ENCODE measurements around the gene LRIG2.
A peak's percentile ranks its signal among the peaks of the same experiment; 100 is the strongest.

Gene LRIG2

GRCh38 chr1:113138778-113139177 is 65.8 kb downstream of the LRIG2 start:
- no peaks in the 10 kb centered on the region for H3K9me3 ChIP-seq (ENCODE audit: insufficient read depth, low read length, severe bottlenecking)
- no peaks in the 10 kb centered on the region for H3K27me3 ChIP-seq (ENCODE audit: insufficient read depth, low read length, poor library complexity)
- H3K9ac ChIP-seq (ENCODE audit: low read depth, low read length), result no peak overlapping the region
- no peak overlapping the region for H3K4me2 ChIP-seq (ENCODE audit: insufficient read depth, low read length)
- no peaks in the 10 kb centered on the region for H3K79me2 ChIP-seq (ENCODE audit: insufficient read depth, low read length)
- ATAC-seq (ENCODE audit: insufficient read depth, low read depth) (no peak), DNase-seq (no peak)
- TF ChIP-seq EZH2 (IDR thresholded peaks at IDR 0.05; ENCODE audit: borderline replicate concordance, low read depth, low read length, severe bottlenecking), result no peak
- no peak for TF ChIP-seq CTCF (IDR thresholded peaks at IDR 0.05; ENCODE audit: borderline replicate concordance, extremely low read depth, low read length, poor library complexity, severe bottlenecking)
- no peak overlapping the region for H2AFZ ChIP-seq (ENCODE audit: low read depth, low read length)
- H3K36me3 ChIP-seq (ENCODE audit: insufficient read depth, low read length), result no peaks in the 10 kb centered on the region
- H3K27ac ChIP-seq (ENCODE audit: low read length), result no peak overlapping the region
- H3K4me1 ChIP-seq (ENCODE audit: insufficient read depth, low read length), result peaks cover 13% of the 10 kb centered on the region
- no peaks in the 10 kb centered on the region for H4K20me1 ChIP-seq (ENCODE audit: insufficient read depth, low read length)
- no peak overlapping the region for H3K4me3 ChIP-seq (ENCODE audit: low read depth in 1 of 2, low read length in 2 of 2)

DNA sequence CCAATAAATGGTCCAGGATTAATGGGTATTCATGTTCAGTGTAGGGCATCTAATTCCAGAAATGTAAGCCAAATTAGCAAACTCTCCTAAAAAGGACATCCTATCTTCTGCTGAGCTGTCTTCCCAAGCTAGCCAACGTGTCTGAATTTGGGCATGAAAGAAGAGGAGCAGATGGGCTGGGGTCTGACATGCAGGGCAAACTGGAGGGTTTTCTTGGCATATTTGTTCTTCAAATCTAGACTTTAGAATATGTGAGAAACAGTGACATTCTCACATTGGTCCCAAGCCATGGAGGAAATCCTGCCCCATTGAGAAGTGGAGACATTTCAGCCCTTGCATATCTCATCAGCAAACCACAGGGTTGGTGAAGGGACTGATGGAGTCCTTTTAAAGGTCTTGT is 67.2 kb downstream of the LRIG2 start:
- Histone ChIP-seq H3K27ac (ENCODE audit: low read length) (no peak overlapping the region), H3K4me2 (ENCODE audit: insufficient read depth, low read length) (no peak overlapping the region), H3K4me1 (ENCODE audit: insufficient read depth, low read length) (peaks cover 13% of the 10 kb centered on the region), H3K9me3 (ENCODE audit: insufficient read depth, low read length, severe bottlenecking) (no peaks in the 10 kb centered on the region), H3K79me2 (ENCODE audit: insufficient read depth, low read length) (no peaks in the 10 kb centered on the region), H3K4me3 (ENCODE audit: low read depth in 1 of 2, low read length in 2 of 2) (no peak overlapping the region), H3K9ac (ENCODE audit: low read depth, low read length) (no peak overlapping the region), H4K20me1 (ENCODE audit: insufficient read depth, low read length) (no peaks in the 10 kb centered on the region), H3K27me3 (ENCODE audit: insufficient read depth, low read length, poor library complexity) (no peaks in the 10 kb centered on the region), H3K36me3 (ENCODE audit: insufficient read depth, low read length) (no peaks in the 10 kb centered on the region), H2AFZ (ENCODE audit: low read depth, low read length) (0 out of 2 replicates have a peak overlapping the region, but pooled peaks have one; percentile 37)
- DNase-seq (no peak), ATAC-seq (ENCODE audit: insufficient read depth, low read depth) (no peak)
- TF ChIP-seq EZH2 (IDR thresholded peaks at IDR 0.05; ENCODE audit: borderline replicate concordance, low read depth, low read length, severe bottlenecking) (no peak), CTCF (IDR thresholded peaks at IDR 0.05; ENCODE audit: borderline replicate concordance, extremely low read depth, low read length, poor library complexity, severe bottlenecking) (no peak)

DNA sequence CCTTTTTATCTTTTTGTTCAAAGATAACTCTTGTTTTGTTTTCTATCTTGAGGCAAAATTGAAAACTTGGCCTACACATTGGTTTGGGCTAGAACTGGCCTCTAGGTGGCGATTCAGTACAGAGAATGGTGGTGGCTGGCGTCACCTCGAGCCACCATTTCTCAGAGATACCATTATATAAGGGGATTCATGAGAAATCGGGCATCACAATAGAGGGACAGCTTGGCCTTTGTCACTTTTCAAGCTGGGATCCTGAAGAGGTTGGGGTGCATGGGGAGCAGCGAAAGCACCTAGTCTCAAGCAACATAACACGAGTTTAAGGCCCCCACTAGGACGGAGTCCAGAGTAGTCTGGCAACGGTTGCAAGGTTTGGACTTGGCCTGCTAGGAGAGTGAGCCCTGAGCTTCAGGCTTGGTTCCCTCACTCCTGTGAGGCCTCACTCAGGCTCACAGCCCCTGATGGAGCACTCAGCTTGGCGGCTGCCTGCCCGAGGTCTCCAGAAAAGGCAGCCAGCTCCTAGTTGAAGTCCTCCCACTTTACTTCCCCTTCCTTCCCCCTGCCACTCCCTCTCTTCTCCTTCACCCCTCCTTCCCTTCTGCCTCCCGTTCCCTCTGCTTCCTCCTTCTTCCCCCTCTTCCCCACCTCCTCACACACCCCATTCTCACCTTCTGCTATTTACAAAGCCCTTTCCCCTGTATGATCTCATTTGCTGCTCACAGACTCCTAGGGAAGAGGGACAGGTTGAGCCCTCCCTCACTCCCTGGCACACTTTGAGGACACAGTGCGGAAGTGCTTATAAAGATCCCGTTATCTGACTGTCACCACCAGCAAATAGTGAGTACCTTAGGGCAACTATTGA is 67.8 kb downstream of the LRIG2 start:
- TF ChIP-seq EZH2 (IDR thresholded peaks at IDR 0.05; ENCODE audit: borderline replicate concordance, low read depth, low read length, severe bottlenecking) (no peak), CTCF (IDR thresholded peaks at IDR 0.05; ENCODE audit: borderline replicate concordance, extremely low read depth, low read length, poor library complexity, severe bottlenecking) (peak; percentile 90)
- H3K27ac ChIP-seq (ENCODE audit: low read length), result no peak overlapping the region
- ATAC-seq (ENCODE audit: insufficient read depth, low read depth), result peak; percentile 91

More for the DNA sequence above, 67.8 kb downstream of the LRIG2 start:
- Histone ChIP-seq H3K4me3 (ENCODE audit: low read depth in 1 of 2, low read length in 2 of 2) (no peak overlapping the region), H3K36me3 (ENCODE audit: insufficient read depth, low read length) (no peaks in the 10 kb centered on the region), H3K79me2 (ENCODE audit: insufficient read depth, low read length) (no peaks in the 10 kb centered on the region), H3K9me3 (ENCODE audit: insufficient read depth, low read length, severe bottlenecking) (no peaks in the 10 kb centered on the region), H3K9ac (ENCODE audit: low read depth, low read length) (no peak overlapping the region), H4K20me1 (ENCODE audit: insufficient read depth, low read length) (no peaks in the 10 kb centered on the region), H3K27me3 (ENCODE audit: insufficient read depth, low read length, poor library complexity) (no peaks in the 10 kb centered on the region), H3K4me2 (ENCODE audit: insufficient read depth, low read length) (no peak overlapping the region), H3K4me1 (ENCODE audit: insufficient read depth, low read length) (peaks cover 13% of the 10 kb centered on the region), H2AFZ (ENCODE audit: low read depth, low read length) (peak overlapping the region; percentile 71)
- peak; percentile 68 for DNase-seq

Data from DND-41 (cell line).